Measurements from ENCODE around the gene ULK3.

DNA sequence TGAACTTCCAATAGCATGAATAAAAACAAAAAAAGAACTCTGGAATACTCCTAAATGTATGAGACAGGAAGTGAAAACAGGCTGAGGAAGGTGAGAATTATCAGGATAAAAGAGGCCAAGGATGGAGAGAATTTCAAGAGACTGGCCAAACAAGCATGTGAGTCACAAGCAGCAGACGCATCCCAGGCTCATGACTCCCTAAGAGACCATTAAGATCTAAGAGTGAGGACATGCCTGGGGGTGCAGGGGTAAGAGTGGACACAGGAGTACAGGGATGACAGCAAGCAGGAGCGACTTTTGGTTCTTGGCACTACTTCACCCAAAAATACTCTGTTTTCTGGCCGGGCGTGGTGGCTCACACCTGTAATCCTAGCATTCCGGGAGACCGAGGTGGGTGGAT is 23.1 kb upstream of the ULK3 start:
- TF ChIP-seq POLR2A (IDR thresholded peaks at IDR 0.05; ENCODE audit: low read length) = no peak
- TF ChIP-seq GATA1 (IDR thresholded peaks at IDR 0.05; ENCODE audit: low read depth, low read length) = no peak

Data from erythroblast (primary cell).